Thymus (tissue), 11 donors: Measurements from ENCODE around the gene PXMP2. TPM values are rescaled to one million over a fixed set of nuclear protein-coding genes. Genes with fewer than 3 reads are reported as not detected.

Source experiments
- DNase-seq, 9 donors: peaks; one replicate each; pipeline ENCODE4 v3.0.0-alpha.2; 2013; ENCODE audit warnings: low spot score in 9 of 9, low read depth in 6 of 9, missing footprints in 1 of 9
- H3K27ac ChIP-seq, 2 donors: one replicate each; pipeline ENCODE4 v1.5.1; 2013; ENCODE audit warnings: control low read depth in 1 of 2, low read depth in 1 of 2, low read length in 1 of 2, mild to moderate bottlenecking in 1 of 2, moderate library complexity in 1 of 2
- H3K27me3 ChIP-seq, 2 donors: one replicate each; pipeline ENCODE4 v1.5.1; 2013; ENCODE audit warnings: low read length in 1 of 2; ENCODE audit not compliant: control insufficient read depth in 2 of 2, insufficient read depth in 1 of 2
- H3K36me3 ChIP-seq, 2 donors: one replicate each; pipeline ENCODE4 v1.5.1; 2013; ENCODE audit warnings: low read length in 1 of 2, mild to moderate bottlenecking in 1 of 2, moderate library complexity in 1 of 2; ENCODE audit not compliant: control insufficient read depth in 2 of 2, insufficient read depth in 2 of 2
- H3K4me1 ChIP-seq, 2 donors: one replicate each; pipeline ENCODE4 v1.5.1; 2013; ENCODE audit warnings: low read length in 2 of 2; ENCODE audit not compliant: control insufficient read depth in 2 of 2, insufficient read depth in 2 of 2
- H3K4me3 ChIP-seq, 2 donors: one replicate each; pipeline ENCODE4 v1.5.1; 2013; ENCODE audit warnings: low read length in 2 of 2, control low read depth in 1 of 2, mild to moderate bottlenecking in 1 of 2
- H3K9me3 ChIP-seq, 2 donors: one replicate each; pipeline ENCODE4 v1.5.1; 2013; ENCODE audit warnings: low read length in 1 of 2, mild to moderate bottlenecking in 1 of 2; ENCODE audit not compliant: control insufficient read depth in 2 of 2, insufficient read depth in 1 of 2
- WGBS: extraction: QIAGEN DNeasy Blood & Tissue Kit; methylation state at CpG from one replicate; pipeline ENCODE4 v1.1.7; 2013; 5-methylcytosine and 5-hydroxymethylcytosine counted together
- polyA plus RNA-seq: library from polyadenylated mRNA; stranded (reverse); fragments of 200-250 nt; gene quantifications from one replicate; pipeline ENCODE4 v1.2.3, GENCODE V29; 2013
- total RNA-seq: library from RNA; stranded (reverse); fragments of 120-200 nt; gene quantifications from one replicate; pipeline ENCODE4 v1.2.4, GENCODE V29; 2013
- donor health status: healthy.

PXMP2 gene
- total and polyA plus RNA-seq, 2 donors: 6.3 to 50.1 TPM

GRCh38 chr12:132642846-132643835, 44.2 kb upstream of the PXMP2 start:
- Histone ChIP-seq H3K27ac (no peak overlapping the region), H3K36me3 (peaks cover 72 to 88% of the 10 kb centered on the region in 2 donors), H3K4me1 (peaks cover 0 to 5% of the 10 kb centered on the region in 2 donors), H3K27me3 (no peaks in the 10 kb centered on the region), H3K9me3 (no peaks in the 10 kb centered on the region), H3K4me3 (no peak overlapping the region)
- 99% methylated on average over 30 of the region's 30 CpGs for WGBS
- DNase-seq: no peak

- Histone ChIP-seq H3K4me1 (no peaks in the 10 kb centered on the region), H3K4me3 (no peak overlapping the region), H3K27ac (no peak overlapping the region), H3K27me3 (no peaks in the 10 kb centered on the region), H3K36me3 (peaks cover 69 to 81% of the 10 kb centered on the region in 2 donors), H3K9me3 (no peaks in the 10 kb centered on the region)
- no peak for DNase-seq
- 97% methylated on average over 7 of the region's 7 CpGs for WGBS
Measured at GRCh38 chr12:132646850-132647249, 40.5 kb upstream of the PXMP2 start.

GRCh38 chr12:132647858-132648257, 39.5 kb upstream of the PXMP2 start:
- 97% methylated on average over 10 of the region's 10 CpGs for WGBS
- no peaks in the 10 kb centered on the region for H3K4me1 ChIP-seq
- no peaks in the 10 kb centered on the region for H3K9me3 ChIP-seq
- H3K36me3 ChIP-seq: peaks cover 65 to 77% of the 10 kb centered on the region in 2 donors
- no peak overlapping the region for H3K4me3 ChIP-seq
- H3K27me3 ChIP-seq: no peaks in the 10 kb centered on the region
- no peak for DNase-seq
- no peak overlapping the region for H3K27ac ChIP-seq

DNA sequence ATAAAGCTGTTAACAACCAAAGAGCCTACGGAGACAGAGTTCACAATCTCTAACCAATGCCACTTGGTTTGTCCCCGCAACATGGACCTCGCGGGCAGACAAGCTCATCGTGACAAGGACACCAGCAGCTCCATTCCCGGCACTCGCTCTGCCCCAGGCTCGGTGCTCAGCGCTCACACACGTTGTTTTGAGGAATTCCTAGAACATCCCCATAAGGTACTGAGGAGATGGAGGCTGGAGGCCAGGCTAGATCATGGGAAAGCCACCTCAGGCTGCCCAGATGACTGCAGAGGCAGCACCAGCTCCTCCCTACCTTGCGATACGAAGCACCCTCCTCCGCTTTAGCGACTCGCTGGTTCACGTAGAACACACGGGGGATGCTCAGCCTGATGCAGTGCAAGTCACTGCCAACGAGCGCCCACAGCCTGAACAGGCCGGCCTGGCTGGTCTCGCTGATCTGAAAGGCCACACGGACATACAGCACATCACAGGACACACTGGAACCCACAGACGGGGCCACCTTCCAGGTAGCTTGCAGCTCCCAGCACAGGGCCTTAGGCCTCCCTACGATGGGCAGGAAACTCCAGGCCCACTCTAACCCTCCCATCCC, 38.7 kb upstream of the PXMP2 start:
- Histone ChIP-seq H3K9me3 (no peaks in the 10 kb centered on the region), H3K4me1 (no peaks in the 10 kb centered on the region), H3K27me3 (no peaks in the 10 kb centered on the region), H3K27ac (no peak overlapping the region), H3K36me3 (peaks cover 60 to 75% of the 10 kb centered on the region in 2 donors), H3K4me3 (no peak overlapping the region)
- no peak for DNase-seq
- 97% methylated on average over 24 of the region's 24 CpGs for WGBS

DNA sequence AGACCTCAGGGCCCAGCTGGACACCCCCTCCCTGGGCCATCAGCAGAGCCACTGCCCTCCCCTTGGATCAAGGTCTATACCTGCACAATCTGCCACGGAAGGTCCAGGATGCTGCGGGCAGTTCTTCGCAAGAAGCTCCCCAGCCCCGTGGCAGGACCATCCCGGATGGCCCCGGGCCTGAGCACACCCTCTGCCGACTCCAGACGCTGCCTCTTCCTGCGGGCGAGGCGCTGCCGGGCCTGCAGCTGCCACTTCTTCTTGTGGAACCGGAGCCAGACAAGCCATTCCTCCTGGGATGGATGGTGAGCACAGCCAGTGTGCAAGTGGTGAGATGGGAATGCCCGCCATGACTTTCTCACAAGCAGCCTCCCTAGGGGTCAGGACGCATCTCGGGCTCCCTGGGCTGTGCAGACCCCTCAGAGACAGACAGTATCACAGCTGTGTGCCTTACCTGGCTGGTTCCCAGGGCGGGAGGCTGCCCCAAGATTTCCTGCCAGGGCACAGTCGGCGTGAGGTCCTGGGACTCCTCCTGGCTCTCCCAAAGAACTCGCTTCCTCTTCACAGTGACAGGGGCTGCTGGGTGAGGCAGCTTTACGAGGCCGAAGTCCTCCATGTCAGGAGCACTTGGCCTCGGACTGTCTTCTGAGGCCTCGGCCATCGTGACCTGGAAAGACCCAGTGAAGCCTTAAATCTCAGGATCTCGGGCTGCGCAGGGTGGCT, 38.0 kb upstream of the PXMP2 start:
- no peaks in the 10 kb centered on the region for H3K4me1 ChIP-seq
- no peaks in the 10 kb centered on the region for H3K27me3 ChIP-seq
- H3K27ac ChIP-seq: no peak overlapping the region
- no peak overlapping the region for H3K4me3 ChIP-seq
- H3K36me3 ChIP-seq: peaks cover 56 to 73% of the 10 kb centered on the region in 2 donors
- 97% methylated on average over 27 of the region's 27 CpGs for WGBS
- no peak for DNase-seq
- no peaks in the 10 kb centered on the region for H3K9me3 ChIP-seq

DNA sequence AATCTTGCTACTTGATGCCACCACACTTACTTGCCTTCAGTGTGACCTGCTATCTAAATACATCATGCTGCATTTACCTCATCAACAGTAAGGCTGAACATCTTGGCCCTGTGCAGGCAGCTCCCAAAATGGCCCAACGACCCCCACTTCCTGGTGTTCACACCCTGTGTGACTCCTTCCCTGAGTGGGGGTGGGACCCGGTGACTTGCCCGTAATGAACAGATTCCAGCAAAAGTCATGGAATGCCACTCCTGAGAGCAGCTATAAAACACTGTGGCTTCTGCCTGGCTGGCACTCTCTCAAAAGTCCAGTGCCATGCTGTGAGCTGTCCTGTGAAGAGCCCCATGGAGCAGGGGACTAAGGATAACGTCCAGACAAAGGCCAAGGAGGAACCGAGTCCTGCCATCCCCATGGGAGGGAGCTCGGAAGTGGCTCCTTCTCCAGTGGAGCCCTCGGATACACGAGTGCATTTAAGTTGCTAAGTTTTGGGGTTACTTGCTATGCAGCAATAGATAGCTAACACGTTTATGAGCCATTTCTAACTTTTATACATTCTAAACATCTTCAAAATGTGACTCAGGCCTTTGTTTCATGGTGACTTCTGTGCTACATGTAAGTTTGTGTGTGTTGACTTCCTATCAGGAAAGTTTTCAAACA, 35.8 kb upstream of the PXMP2 start:
- Histone ChIP-seq H3K4me3 (no peak overlapping the region), H3K27me3 (no peaks in the 10 kb centered on the region), H3K9me3 (no peaks in the 10 kb centered on the region), H3K4me1 (no peaks in the 10 kb centered on the region), H3K27ac (no peak overlapping the region), H3K36me3 (peaks cover 58 to 76% of the 10 kb centered on the region in 2 donors)
- no peak for DNase-seq
- WGBS: 90% methylated on average over 9 of the region's 9 CpGs

GRCh38 chr12:132653567-132654290, 33.7 kb upstream of the PXMP2 start:
- H3K27me3 ChIP-seq: no peaks in the 10 kb centered on the region
- 91% methylated on average over 7 of the region's 7 CpGs for WGBS

DNA sequence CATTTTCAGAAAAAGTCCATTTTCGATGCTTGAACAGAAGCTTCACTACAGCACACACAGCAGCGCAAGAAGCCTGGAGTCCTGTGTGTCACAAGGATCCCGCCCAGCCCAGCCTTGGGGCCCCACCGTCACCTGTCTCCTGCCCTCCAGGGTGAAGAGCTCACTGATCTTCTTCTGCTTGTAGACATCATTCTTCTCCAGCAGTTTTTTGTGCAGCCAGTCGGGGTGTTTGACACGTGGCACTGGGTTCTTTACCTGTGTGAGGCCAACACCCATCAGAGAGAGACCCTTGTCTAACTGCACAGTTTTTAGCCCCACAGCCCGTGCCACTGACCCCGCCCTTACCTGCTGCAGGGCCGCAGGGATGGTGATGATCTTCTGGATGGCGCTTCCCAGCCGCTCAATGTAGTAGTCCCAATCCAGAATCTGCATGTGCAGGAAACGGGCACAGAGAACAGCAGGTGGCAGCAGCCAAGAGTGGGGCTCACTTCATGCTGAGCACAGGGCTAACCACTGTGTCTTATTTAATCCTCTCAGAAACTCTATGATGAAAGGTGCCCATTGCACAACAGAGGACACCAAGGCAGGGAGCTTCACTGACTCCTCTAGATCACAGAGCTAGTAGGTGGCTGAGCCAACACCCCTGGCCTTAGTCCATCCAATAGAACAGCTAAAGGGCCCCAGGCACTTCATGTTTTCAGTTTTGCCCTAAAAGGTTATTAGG, 30.2 kb upstream of the PXMP2 start:
- peaks cover 21 to 50% of the 10 kb centered on the region in 2 donors for H3K4me1 ChIP-seq
- H3K27ac ChIP-seq: no peak overlapping the region
- DNase-seq: peak in 1 of 9 donors; percentile 25
- peaks cover 43 to 87% of the 10 kb centered on the region in 2 donors for H3K36me3 ChIP-seq
- no peaks in the 10 kb centered on the region for H3K9me3 ChIP-seq
- WGBS: 97% methylated on average over 12 of the region's 12 CpGs
- H3K27me3 ChIP-seq: no peaks in the 10 kb centered on the region
- H3K4me3 ChIP-seq: no peak overlapping the region

More at GRCh38 chr12:132653567-132654290, 33.7 kb upstream of the PXMP2 start:
- DNase-seq: no peak
- H3K27ac ChIP-seq: no peak overlapping the region
- H3K4me3 ChIP-seq: no peak overlapping the region
- H3K9me3 ChIP-seq: no peaks in the 10 kb centered on the region
- peaks cover 0 to 16% of the 10 kb centered on the region in 2 donors for H3K4me1 ChIP-seq
- peaks cover 58 to 76% of the 10 kb centered on the region in 2 donors for H3K36me3 ChIP-seq
